GM23338 (cell line): ENCODE results near the gene FOCAD.

ENCODE experiments used
- CREB1 ChIP-seq: fragments of 250-450 bp; sonication (Bioruptor Pico); IDR thresholded peaks from 2 replicates; pipeline ENCODE4 v1.5.0; 2020; ENCODE audit warnings: low read depth, mild to moderate bottlenecking, moderate library complexity
- CTCF ChIP-seq, 2 experiments: fragments of 200-600 bp in 1 of 2; sonication (generic) in 1 of 2; conservative IDR thresholded peaks; 2 replicates each; pipeline versions ENCODE4 v1.5.1 to v1.6.1; 2016 to 2017; ENCODE audit warnings: antibody characterized with exemption in 2 of 2, low read depth in 2 of 2, mild to moderate bottlenecking in 2 of 2, moderate library complexity in 1 of 2
- ETS1 ChIP-seq: IDR thresholded peaks from 2 replicates; pipeline ENCODE4 v1.6.1; 2016; ENCODE audit warnings: antibody characterized with exemption
- EZH2 ChIP-seq: fragments of 200-600 bp; sonication (generic); IDR thresholded peaks from one replicate; pipeline ENCODE4 v1.8.0; 2017; ENCODE audit warnings: antibody characterized with exemption, mild to moderate bottlenecking, low read depth; ENCODE audit not compliant: unreplicated experiment
- EZH2phosphoT487 ChIP-seq: fragments of 200-600 bp; sonication (generic); IDR thresholded peaks from one replicate; pipeline ENCODE4 v1.8.1; 2018; ENCODE audit warnings: antibody characterized with exemption; ENCODE audit not compliant: unreplicated experiment
- JUNB ChIP-seq: IDR thresholded peaks from one replicate; pipeline ENCODE4 v1.6.1; 2016; ENCODE audit warnings: antibody characterized with exemption; ENCODE audit not compliant: unreplicated experiment
- POLR2AphosphoS5 ChIP-seq: IDR thresholded peaks from 2 replicates; pipeline ENCODE4 v1.6.1; 2016; ENCODE audit warnings: antibody characterized with exemption, low read depth
- REST ChIP-seq: IDR thresholded peaks from one replicate; pipeline ENCODE4 v1.6.1; 2018; ENCODE audit warnings: antibody characterized with exemption; ENCODE audit not compliant: unreplicated experiment
- STAT1 ChIP-seq: IDR thresholded peaks from one replicate; pipeline ENCODE4 v1.6.1; 2016; ENCODE audit warnings: antibody characterized with exemption; ENCODE audit not compliant: unreplicated experiment
- ZNF114 ChIP-seq: fragments of 250-450 bp; sonication (Bioruptor Pico); IDR thresholded peaks from 2 replicates; pipeline ENCODE4 v1.5.0; 2020; ENCODE audit warnings: mild to moderate bottlenecking, moderate library complexity

GRCh38 chr9:20978249-20978648 lies 294.2 kb downstream of the FOCAD start:
- no peak for TF ChIP-seq CTCF (conservative IDR thresholded peaks at IDR 0.05; ENCODE audit: low read depth in 2 of 2)
- no peak for TF ChIP-seq EZH2
- TF ChIP-seq REST, result no peak
- TF ChIP-seq STAT1, result no peak
- no peak for TF ChIP-seq CREB1 (CRISPR knock-in tag)
- no peak for TF ChIP-seq ETS1
- TF ChIP-seq POLR2AphosphoS5, result no peak
- TF ChIP-seq EZH2phosphoT487, result no peak
- TF ChIP-seq ZNF114, result no peak
- TF ChIP-seq JUNB, result no peak
